ENCODE data around the gene ACVR1B.

- TF ChIP-seq, protein P1, sequence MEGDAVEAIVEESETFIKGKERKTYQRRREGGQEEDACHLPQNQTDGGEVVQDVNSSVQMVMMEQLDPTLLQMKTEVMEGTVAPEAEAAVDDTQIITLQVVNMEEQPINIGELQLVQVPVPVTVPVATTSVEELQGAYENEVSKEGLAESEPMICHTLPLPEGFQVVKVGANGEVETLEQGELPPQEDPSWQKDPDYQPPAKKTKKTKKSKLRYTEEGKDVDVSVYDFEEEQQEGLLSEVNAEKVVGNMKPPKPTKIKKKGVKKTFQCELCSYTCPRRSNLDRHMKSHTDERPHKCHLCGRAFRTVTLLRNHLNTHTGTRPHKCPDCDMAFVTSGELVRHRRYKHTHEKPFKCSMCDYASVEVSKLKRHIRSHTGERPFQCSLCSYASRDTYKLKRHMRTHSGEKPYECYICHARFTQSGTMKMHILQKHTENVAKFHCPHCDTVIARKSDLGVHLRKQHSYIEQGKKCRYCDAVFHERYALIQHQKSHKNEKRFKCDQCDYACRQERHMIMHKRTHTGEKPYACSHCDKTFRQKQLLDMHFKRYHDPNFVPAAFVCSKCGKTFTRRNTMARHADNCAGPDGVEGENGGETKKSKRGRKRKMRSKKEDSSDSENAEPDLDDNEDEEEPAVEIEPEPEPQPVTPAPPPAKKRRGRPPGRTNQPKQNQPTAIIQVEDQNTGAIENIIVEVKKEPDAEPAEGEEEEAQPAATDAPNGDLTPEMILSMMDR (IDR thresholded peaks at IDR 0.05; ENCODE audit: borderline replicate concordance, extremely low read depth, low read length, poor library complexity, severe bottlenecking): no peak
- TF ChIP-seq EZH2 (IDR thresholded peaks at IDR 0.05; ENCODE audit: borderline replicate concordance, low read depth, low read length, severe bottlenecking): no peak
Observed at GRCh38 chr12:51941604-51942003, 9.9 kb upstream of the ACVR1B start.

Data from DND-41 (cell line).